Neural cell (in vitro differentiated cells): ENCODE results near the gene PSMA6.

Experiments
- EZH2 ChIP-seq: fragments of 200-600, 300-800 bp; shearing (Covaris generic), sonication (generic); IDR thresholded peaks from 2 replicates; pipeline ENCODE4 v1.6.1; 2014; ENCODE audit warnings: antibody characterized with exemption, low read length, borderline replicate concordance, mild to moderate bottlenecking; ENCODE audit not compliant: insufficient read depth, poor library complexity, severe bottlenecking
- MXI1 ChIP-seq: fragments of 450-650 bp; conservative IDR thresholded peaks from 2 replicates; pipeline ENCODE4 v1.6.1; 2014; ENCODE audit warnings: antibody characterized with exemption, mild to moderate bottlenecking; ENCODE audit not compliant: poor library complexity, severe bottlenecking
- POLR2AphosphoS5 ChIP-seq: IDR thresholded peaks from 2 replicates; pipeline ENCODE4 v1.6.1; 2012
- RAD21 ChIP-seq: fragments of 450-650 bp; conservative IDR thresholded peaks from 2 replicates; pipeline ENCODE4 v1.6.1; 2014; ENCODE audit warnings: antibody characterized with exemption, mild to moderate bottlenecking, moderate library complexity
- SMC3 ChIP-seq: fragments of 450-650 bp; conservative IDR thresholded peaks from 2 replicates; pipeline ENCODE4 v1.6.1; 2014; ENCODE audit warnings: antibody characterized with exemption, mild to moderate bottlenecking, moderate library complexity; ENCODE audit not compliant: poor library complexity
- TF ChIP-seq, protein P1 (sequence below): fragments of 450-650 bp; IDR thresholded peaks from 2 replicates; pipeline ENCODE4 v1.5.1; 2014; ENCODE audit warnings: antibody characterized with exemption, mild to moderate bottlenecking, moderate library complexity; ENCODE audit not compliant: poor library complexity, severe bottlenecking
- TF ChIP-seq, protein P2 (sequence below): IDR thresholded peaks from 2 replicates; pipeline ENCODE4 v1.6.1; 2012; ENCODE audit warnings: borderline replicate concordance

DNA sequence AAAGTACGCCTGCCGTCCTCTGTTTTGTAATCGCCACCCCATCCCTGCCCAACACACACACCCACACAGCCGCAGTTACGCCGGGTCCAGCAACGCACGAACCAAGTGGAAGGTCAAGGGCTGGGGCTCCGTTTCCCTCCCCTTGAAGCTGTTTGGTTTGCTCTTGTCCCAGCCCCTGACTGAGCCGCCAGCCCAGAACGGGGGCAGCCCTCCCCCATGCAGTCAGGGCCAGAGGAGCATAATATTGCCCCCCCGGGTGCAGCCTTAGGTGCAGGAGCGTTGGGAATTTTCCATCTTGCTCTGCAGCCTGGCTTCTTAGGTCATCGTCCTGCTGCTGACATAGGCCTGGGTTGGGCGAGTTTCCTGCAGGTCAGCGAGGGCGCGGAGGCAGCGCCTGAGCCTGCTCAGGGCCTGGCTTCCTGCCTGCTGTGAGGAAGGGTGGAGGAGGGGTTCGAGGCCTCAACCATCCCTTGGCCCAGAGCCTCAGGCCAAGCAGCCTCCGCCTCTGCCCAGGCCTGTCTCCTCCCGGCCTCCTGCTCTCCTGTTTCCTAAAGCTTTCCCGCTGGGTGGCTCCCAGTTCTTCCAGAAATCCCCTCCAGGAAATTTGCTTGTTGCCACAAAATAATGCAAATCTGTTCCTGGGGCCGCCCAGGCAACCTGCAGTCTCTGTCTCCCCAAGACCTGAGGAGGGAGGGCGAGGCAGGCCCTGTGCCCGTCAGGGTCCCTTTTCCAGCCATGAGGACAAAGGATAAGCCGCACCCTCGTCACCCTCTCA is 44.5 kb downstream of the PSMA6 start:
- TF ChIP-seq EZH2: no peak
- TF ChIP-seq, protein P1, sequence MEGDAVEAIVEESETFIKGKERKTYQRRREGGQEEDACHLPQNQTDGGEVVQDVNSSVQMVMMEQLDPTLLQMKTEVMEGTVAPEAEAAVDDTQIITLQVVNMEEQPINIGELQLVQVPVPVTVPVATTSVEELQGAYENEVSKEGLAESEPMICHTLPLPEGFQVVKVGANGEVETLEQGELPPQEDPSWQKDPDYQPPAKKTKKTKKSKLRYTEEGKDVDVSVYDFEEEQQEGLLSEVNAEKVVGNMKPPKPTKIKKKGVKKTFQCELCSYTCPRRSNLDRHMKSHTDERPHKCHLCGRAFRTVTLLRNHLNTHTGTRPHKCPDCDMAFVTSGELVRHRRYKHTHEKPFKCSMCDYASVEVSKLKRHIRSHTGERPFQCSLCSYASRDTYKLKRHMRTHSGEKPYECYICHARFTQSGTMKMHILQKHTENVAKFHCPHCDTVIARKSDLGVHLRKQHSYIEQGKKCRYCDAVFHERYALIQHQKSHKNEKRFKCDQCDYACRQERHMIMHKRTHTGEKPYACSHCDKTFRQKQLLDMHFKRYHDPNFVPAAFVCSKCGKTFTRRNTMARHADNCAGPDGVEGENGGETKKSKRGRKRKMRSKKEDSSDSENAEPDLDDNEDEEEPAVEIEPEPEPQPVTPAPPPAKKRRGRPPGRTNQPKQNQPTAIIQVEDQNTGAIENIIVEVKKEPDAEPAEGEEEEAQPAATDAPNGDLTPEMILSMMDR: no peak
- TF ChIP-seq MXI1: no peak
- TF ChIP-seq, protein P2, sequence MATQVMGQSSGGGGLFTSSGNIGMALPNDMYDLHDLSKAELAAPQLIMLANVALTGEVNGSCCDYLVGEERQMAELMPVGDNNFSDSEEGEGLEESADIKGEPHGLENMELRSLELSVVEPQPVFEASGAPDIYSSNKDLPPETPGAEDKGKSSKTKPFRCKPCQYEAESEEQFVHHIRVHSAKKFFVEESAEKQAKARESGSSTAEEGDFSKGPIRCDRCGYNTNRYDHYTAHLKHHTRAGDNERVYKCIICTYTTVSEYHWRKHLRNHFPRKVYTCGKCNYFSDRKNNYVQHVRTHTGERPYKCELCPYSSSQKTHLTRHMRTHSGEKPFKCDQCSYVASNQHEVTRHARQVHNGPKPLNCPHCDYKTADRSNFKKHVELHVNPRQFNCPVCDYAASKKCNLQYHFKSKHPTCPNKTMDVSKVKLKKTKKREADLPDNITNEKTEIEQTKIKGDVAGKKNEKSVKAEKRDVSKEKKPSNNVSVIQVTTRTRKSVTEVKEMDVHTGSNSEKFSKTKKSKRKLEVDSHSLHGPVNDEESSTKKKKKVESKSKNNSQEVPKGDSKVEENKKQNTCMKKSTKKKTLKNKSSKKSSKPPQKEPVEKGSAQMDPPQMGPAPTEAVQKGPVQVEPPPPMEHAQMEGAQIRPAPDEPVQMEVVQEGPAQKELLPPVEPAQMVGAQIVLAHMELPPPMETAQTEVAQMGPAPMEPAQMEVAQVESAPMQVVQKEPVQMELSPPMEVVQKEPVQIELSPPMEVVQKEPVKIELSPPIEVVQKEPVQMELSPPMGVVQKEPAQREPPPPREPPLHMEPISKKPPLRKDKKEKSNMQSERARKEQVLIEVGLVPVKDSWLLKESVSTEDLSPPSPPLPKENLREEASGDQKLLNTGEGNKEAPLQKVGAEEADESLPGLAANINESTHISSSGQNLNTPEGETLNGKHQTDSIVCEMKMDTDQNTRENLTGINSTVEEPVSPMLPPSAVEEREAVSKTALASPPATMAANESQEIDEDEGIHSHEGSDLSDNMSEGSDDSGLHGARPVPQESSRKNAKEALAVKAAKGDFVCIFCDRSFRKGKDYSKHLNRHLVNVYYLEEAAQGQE: no peak
- no peak for TF ChIP-seq POLR2AphosphoS5
- TF ChIP-seq RAD21: no peak
- no peak for TF ChIP-seq SMC3
